ENCODE data around the gene ZP4. TPM values are rescaled to one million over a fixed set of nuclear protein-coding genes. Genes with fewer than 3 reads are reported as not detected.

Gene ZP4
- total and polyA plus RNA-seq, 2 of the 4 experiments (the other 2 are of a cell fraction): not detected

- TF ChIP-seq FOS (IDR thresholded peaks at IDR 0.05; ENCODE audit: low read depth, low read length): no peak
Measured at GRCh38 chr1:237868817-237869600, 21.7 kb downstream of the ZP4 start (continued).

- Histone ChIP-seq H2AFZ (replicated peaks; ENCODE audit: low read length, poor library complexity) (no peak overlapping the region), H3K23ac (ENCODE audit: low read depth, low read length) (no peak overlapping the region), H3K4me2 (ENCODE audit: low read depth, low read length) (no peak overlapping the region), H3K18ac (ENCODE audit: low read depth, low read length) (no peak overlapping the region), H3K4ac (ENCODE audit: low read depth, low read length) (no peak overlapping the region), H2BK5ac (ENCODE audit: low read depth, low read length, poor library complexity, severe bottlenecking) (no peak overlapping the region), H3K9me1 (ENCODE audit: insufficient read depth, low read length) (no peaks in the 10 kb centered on the region), H2BK120ac (ENCODE audit: low read depth, low read length) (no peak overlapping the region), H3K79me1 (ENCODE audit: low read depth in 1 of 2, low read length in 2 of 2) (no peaks in the 10 kb centered on the region), H2BK15ac (ENCODE audit: low read depth, low read length) (no peak overlapping the region), H3K14ac (replicated peaks; ENCODE audit: low read depth, low read length) (no peak overlapping the region), H2AK5ac (ENCODE audit: low read depth, low read length) (no peak overlapping the region), H4K5ac (ENCODE audit: low read depth, low read length) (no peak overlapping the region), H4K8ac (ENCODE audit: low read depth in 2 of 2, low read length in 2 of 2) (no peak overlapping the region), H3K27me3 (ENCODE audit: control insufficient read depth, insufficient read depth, low read length) (no peaks in the 10 kb centered on the region), H3K4me1 (ENCODE audit: control insufficient read depth, insufficient read depth, low read length) (no peaks in the 10 kb centered on the region), H3K9ac (ENCODE audit: low read depth, low read length) (no peak overlapping the region), H4K91ac (ENCODE audit: insufficient read depth, low read depth, low read length) (no peak overlapping the region), H3K27ac (ENCODE audit: insufficient read depth, low read length) (no peak overlapping the region), H2AK9ac (replicated peaks; ENCODE audit: low read depth, low read length, poor library complexity) (no peak overlapping the region), H3K36me3 (ENCODE audit: control insufficient read depth, insufficient read depth, low read length) (no peaks in the 10 kb centered on the region), H3K9me3 (ENCODE audit: control insufficient read depth, insufficient read depth, low read length) (no peaks in the 10 kb centered on the region; the same call in 1 of the 2 replicates), H3K4me3 (ENCODE audit: insufficient read depth, low read depth, low read length) (no peak overlapping the region), H3K56ac (ENCODE audit: extremely low read depth, insufficient read depth, low read length) (no peak overlapping the region), H2BK20ac (ENCODE audit: low read depth, low read length) (no peak overlapping the region), H4K20me1 (ENCODE audit: insufficient read depth, low read length) (no peaks in the 10 kb centered on the region)
- ChIA-PET POLR2A (ENCODE audit: unreplicated experiment) (no interaction called here), CTCF (no interaction called here)
- in situ Hi-C loops (cut with MboI; ENCODE audit: low sequenced_read_pairs) (no loop called here), intact Hi-C loops (cut with micrococcal nuclease) (loop anchor here (10.0 kb wide), 2 partner anchors 387 to 567 kb away; no protein-coding TSS in a partner anchor), dilution Hi-C loops (cut with HindIII; ENCODE audit: low sequenced_read_pairs, unreplicated experiment) (no loop called here)
- no CpG with 5 or more reads among the region's 1 CpG for whole genome bisulfite sequencing, 2 experiments (ENCODE audit: extremely low coverage in 2 of 2, insufficient read length in 1 of 2)
- DNase-seq (no peak), ATAC-seq (ENCODE audit: low read depth) (no peak)
- TF ChIP-seq ELK1 (IDR thresholded peaks at IDR 0.05; ENCODE audit: borderline replicate concordance, low read depth, low read length): no peak
- TF ChIP-seq CTCF (conservative IDR thresholded peaks at IDR 0.05; ENCODE audit: low read depth, low read length): no peak
- TF ChIP-seq NFE2L2 (IDR thresholded peaks at IDR 0.05; ENCODE audit: low read depth, low read length): no peak
- TF ChIP-seq RCOR1 (IDR thresholded peaks at IDR 0.05; ENCODE audit: insufficient replicate concordance, low read length): no peak
- TF ChIP-seq RFX5 (IDR thresholded peaks at IDR 0.05; ENCODE audit: low read depth, low read length): no peak
- BruUV-seq (replicated peaks): no TSS peak
Measured at GRCh38 chr1:237867380-237867888, 23.3 kb downstream of the ZP4 start.

Data from IMR-90 (cell line).